Heart left ventricle (tissue), 16 donors: Measurements from ENCODE around the gene POLR3GL. TPM values are rescaled to one million over a fixed set of nuclear protein-coding genes. Genes with fewer than 3 reads are reported as not detected.

ENCODE experiments used
- ATAC-seq, 4 donors: fragments of 200-7000 bp; cut with Tn5 transposase; one replicate each; pipeline ENCODE4 v1.9.1; 2020 to 2022; ENCODE audit warnings: moderate library complexity in 4 of 4, mild to moderate bottlenecking in 3 of 4, moderate number of reproducible peaks in 1 of 4
- DNase-seq, 5 donors: peaks; one replicate each; pipeline ENCODE4 v3.0.0-alpha.2; 2020
- H3K27ac ChIP-seq, 12 donors: fragments of 200-600 bp; sonication (generic) in 4 of 12; one replicate each; pipeline versions ENCODE4 v1.5.0 to v1.8.0; 2016 to 2022; ENCODE audit warnings: mild to moderate bottlenecking in 2 of 12
- H3K27me3 ChIP-seq, 9 donors: fragments of 200-600 bp; sonication (generic) in 2 of 9; one replicate each; pipeline versions ENCODE4 v1.5.1 to v1.8.0; 2016 to 2022; ENCODE audit warnings: mild to moderate bottlenecking in 3 of 9
- H3K36me3 ChIP-seq, 9 donors: fragments of 200-600 bp; sonication (generic) in 2 of 9; one replicate each; pipeline versions ENCODE4 v1.5.0 to v1.8.0; 2018 to 2022; ENCODE audit warnings: mild to moderate bottlenecking in 2 of 9
- H3K4me1 ChIP-seq, 12 donors: fragments of 200-600 bp; sonication (generic) in 4 of 12; one replicate each; pipeline versions ENCODE4 v1.5.0 to v1.8.0; 2016 to 2022; ENCODE audit warnings: mild to moderate bottlenecking in 3 of 12
- H3K4me3 ChIP-seq, 12 donors: fragments of 200-600 bp; sonication (generic) in 4 of 12; one replicate each; pipeline versions ENCODE4 v1.5.0 to v1.8.0; 2017 to 2022; ENCODE audit warnings: mild to moderate bottlenecking in 9 of 12, moderate library complexity in 4 of 12
- H3K9me3 ChIP-seq, 12 donors: fragments of 200-600 bp; sonication (generic) in 4 of 12; one replicate each; pipeline versions ENCODE4 v1.5.0 to v1.8.0; 2016 to 2022; ENCODE audit warnings: mild to moderate bottlenecking in 1 of 12
- CTCF ChIP-seq, 12 donors: fragments of 200-600 bp; sonication (generic) in 4 of 12; IDR thresholded peaks; one replicate each; pipeline versions ENCODE4 v1.5.0 to v1.8.0; 2018 to 2022; ENCODE audit warnings: antibody characterized with exemption in 12 of 12, mild to moderate bottlenecking in 5 of 12
- POLR2A ChIP-seq, 2 donors: fragments of 450-650 bp; IDR thresholded peaks; one replicate each; pipeline ENCODE4 v1.6.1; 2017; ENCODE audit warnings: antibody characterized with exemption in 2 of 2, mild to moderate bottlenecking in 2 of 2, moderate library complexity in 2 of 2
- WGBS, 4 donors: extraction: QIAGEN DNeasy Blood & Tissue Kit in 2 of 4; methylation state at CpG; one replicate each; pipeline versions ENCODE4 v1.1.5 to v1.1.7; 2013 to 2018; 5-methylcytosine and 5-hydroxymethylcytosine counted together
- intact Hi-C, 10 donors: fragments of 100-400 bp; cut with DNase I; formaldehyde crosslinking; loops; one replicate each; pipeline versions ENCODE4 v1.11.1 to v1.14.2; 2022
- polyA plus RNA-seq, 2 donors: library from polyadenylated mRNA; stranded (reverse); fragments of 200-250 nt; gene quantifications; one replicate each; pipeline ENCODE4 v1.2.3, GENCODE V29; 2013
- total RNA-seq, 9 donors: library from RNA; depleted of rRNA in 2 of 9; stranded (reverse); fragments of >200 nt in 2 of 9; fragmentation: NEBNext Ultra II Directional in 3 of 9; extraction: Animal tissue kit (Norgen Biotek cat#: 25700) in 3 of 9; gene quantifications; one replicate each; pipeline versions ENCODE4 v1.1.0 to v1.2.4, GENCODE V29; 2016 to 2023
- donor health status: ischemic (EF 13 %, LVEDD 7.1; RV severe dilation, severe dysfunction).
- donor health status: healthy with polysubstance abuse.
- donor health status: DM: no; HTN: yes; CAD: no.
- donor health status: DM: no; HTN: no; CAD: no.
- donor health status: ischemic (EF 25% LVEDD 6.9; RV normal size, moderate dysfunction).
- donor health status: ischemic (EF 25% LVEDD 5.7; RV mildly dilated, moderate dysfunction).
- donor health status: healthy.
- donor health status: DM: yes; HTN: yes; CAD: no.
- donor health status: ischemic (EF 35%, LVEDD 5.7; RV mildly dilated, moderate dysfunction).
- donor health status: nonischemic (EF 11% LVEDD 7.7; RV severe dilation, severe dysfunction).
- donor health status: DM: yes; HTN: yes; CAD: no.
- donor health status: PGD.
- donor health status: ischemic (EF 29% LVEDD 5.4; RV normal size, mild dysfunction).
- donor health status: nonischemic (EF 23%, LVEDD 6.1; RV moderate dilation, normal function).

Gene POLR3GL
- total and polyA plus RNA-seq, 11 donors: 30.2 to 69.4 (median 36.4) TPM

GRCh38 chr1:145977486-145978470 is 13.3 kb downstream of the POLR3GL start:
- intact Hi-C loops: loop anchor here in 9 of 10 donors (1.0 to 5.0 kb wide), 5 partner anchors 19 to 120 kb away; partner anchors contain the start of genes PIAS3 (in 1 of the 9) and TXNIP (in 1 of the 9)
- Histone ChIP-seq H3K27me3 (no peaks in the 10 kb centered on the region), H3K4me3 (peak overlapping the region in 5 of 12 donors; percentile 20 to 46 (median 35)), H3K27ac (peak overlapping the region; percentile 81 to 98 (median 96)), H3K9me3 (no peaks in the 10 kb centered on the region), H3K4me1 (peaks cover 18 to 56% (median 52%) of the 10 kb centered on the region in 12 donors), H3K36me3 (peaks cover 0 to 7% (median 0%) of the 10 kb centered on the region in 9 donors)
- DNase-seq: peak in 4 of 5 donors; percentile 76 to 82 (median 81)
- peak in 3 of 4 donors; percentile 25 to 31 (median 27) for ATAC-seq
- 8 to 12% (median 9%) methylated on average over 9 of the region's 9 CpGs for WGBS, 4 donors
- TF ChIP-seq POLR2A (IDR thresholded peaks at IDR 0.05) (peak in 1 of 2 donors; percentile 37), CTCF (IDR thresholded peaks at IDR 0.05) (peak; percentile 74 to 92 (median 89))

GRCh38 chr1:145978471-145978853 is 14.0 kb downstream of the POLR3GL start:
- intact Hi-C loops: loop anchor here in 4 of 10 donors (1.0 to 5.0 kb wide), 4 partner anchors 18 to 121 kb away; partner anchors contain the start of genes PIAS3 (in 1 of the 4) and TXNIP (in 1 of the 4)
- no peaks in the 10 kb centered on the region for H3K9me3 ChIP-seq
- peak overlapping the region in 11 of 12 donors; percentile 1 to 46 (median 36) for H3K4me3 ChIP-seq
- ATAC-seq (no peak), DNase-seq (no peak)
- peaks cover 18 to 63% (median 57%) of the 10 kb centered on the region in 12 donors for H3K4me1 ChIP-seq
- peaks cover 0 to 7% (median 0%) of the 10 kb centered on the region in 9 donors for H3K36me3 ChIP-seq
- TF ChIP-seq POLR2A (IDR thresholded peaks at IDR 0.05) (no peak), CTCF (IDR thresholded peaks at IDR 0.05) (no peak)
- H3K27me3 ChIP-seq: no peaks in the 10 kb centered on the region
- peak overlapping the region; percentile 81 to 98 (median 96) for H3K27ac ChIP-seq

GRCh38 chr1:145978854-145979745 is 14.6 kb downstream of the POLR3GL start:
- Histone ChIP-seq H3K4me1 (peaks cover 23 to 70% (median 63%) of the 10 kb centered on the region in 12 donors), H3K4me3 (peak overlapping the region in 11 of 12 donors; percentile 1 to 46 (median 36))
- ATAC-seq: peak; percentile 85 to 95 (median 89)

More at GRCh38 chr1:145978854-145979745, 14.6 kb downstream of the POLR3GL start:
- no peaks in the 10 kb centered on the region for H3K9me3 ChIP-seq
- H3K27me3 ChIP-seq: no peaks in the 10 kb centered on the region
- peaks cover 0 to 7% (median 0%) of the 10 kb centered on the region in 9 donors for H3K36me3 ChIP-seq
- TF ChIP-seq CTCF (IDR thresholded peaks at IDR 0.05) (peak in 8 of 12 donors; percentile 10 to 54 (median 36)), POLR2A (IDR thresholded peaks at IDR 0.05) (peak in 1 of 2 donors; percentile 79)
- peak; percentile 89 to 97 (median 96) for DNase-seq
- 2 to 7% (median 4%) methylated on average over 9 of the region's 9 CpGs for WGBS, 4 donors
- intact Hi-C loops: loop anchor here in 6 of 10 donors (1.0 to 5.0 kb wide), 5 partner anchors 17 to 122 kb away; partner anchors contain the start of genes TXNIP (in 3 of the 6) and PIAS3 (in 1 of the 6)
- peak overlapping the region; percentile 81 to 98 (median 96) for H3K27ac ChIP-seq
